AG04450 (cell line): ENCODE data around the gene PRR27. TPM values are rescaled to one million over a fixed set of nuclear protein-coding genes. Genes with fewer than 3 reads are reported as not detected.

Source experiments
- CTCF ChIA-PET: fragments of 300-600, 350-600 bp; formaldehyde crosslinking; extraction: SDS; loops from one replicate; lab custom pipeline; 2022; ENCODE audit warnings: antibody characterized with exemption, inconsistent platforms; lab: Charles Lee
- POLR2A ChIA-PET: fragments of 350-600 bp; formaldehyde crosslinking; extraction: SDS; loops from one replicate; lab custom pipeline; 2021; ENCODE audit warnings: antibody characterized with exemption, inconsistent platforms; lab: Yijun Ruan, JAX
- DNase-seq: peaks from one replicate; pipeline ENCODE4 v3.0.0-alpha.2; 2011; ENCODE audit warnings: low read depth, low spot score
- H3K27ac ChIP-seq: one replicate; pipeline ENCODE4 v1.5.1; 2012; ENCODE audit warnings: low read depth, low read length, control low read depth
- H3K27me3 ChIP-seq: one replicate; pipeline ENCODE4 v1.6.0; 2012; ENCODE audit warnings: low read length; ENCODE audit not compliant: control insufficient read depth, insufficient read depth
- H3K4me3 ChIP-seq: 2 replicates; pipeline ENCODE4 v1.5.1; 2011; ENCODE audit warnings: mild to moderate bottlenecking, low read depth, low read length, control low read depth
- H3K9me3 ChIP-seq: 2 replicates; pipeline ENCODE4 v1.5.1; 2012; ENCODE audit warnings: low read length; ENCODE audit not compliant: control insufficient read depth, insufficient read depth
- CTCF ChIP-seq: IDR thresholded peaks from 2 replicates; pipeline ENCODE4 v1.5.1; 2011; ENCODE audit warnings: low read depth, low read length, control low read depth, inconsistent platforms
- polyA plus RNA-seq: library from polyadenylated mRNA; depleted of rRNA; stranded (reverse); fragments of >200 nt; gene quantifications from 2 replicates; pipeline ENCODE4 v1.2.3, GENCODE V29; 2011

Gene PRR27
- polyA plus RNA-seq, 1 experiment = not detected

GRCh38 chr4:70133473-70133872 is 20.6 kb upstream of the PRR27 start:
- Histone ChIP-seq H3K27me3 (no peaks in the 10 kb centered on the region), H3K27ac (no peak overlapping the region), H3K9me3 (no peaks in the 10 kb centered on the region), H3K4me3 (no peak overlapping the region)
- CTCF ChIA-PET = no interaction called here
- POLR2A ChIA-PET = no interaction called here
- TF ChIP-seq CTCF = no peak
- no peak for DNase-seq

- no peak overlapping the region for H3K4me3 ChIP-seq
- no peak for DNase-seq
- H3K27ac ChIP-seq = no peak overlapping the region
- POLR2A ChIA-PET = no interaction called here
- H3K27me3 ChIP-seq = no peaks in the 10 kb centered on the region
- no peak for TF ChIP-seq CTCF
- H3K9me3 ChIP-seq = no peaks in the 10 kb centered on the region
- CTCF ChIA-PET = no interaction called here
These were observed 15.3 kb upstream of the PRR27 start for GRCh38 chr4:70138751-70139150.

- ChIA-PET POLR2A (no interaction called here), CTCF (interaction anchor here (1.1 kb wide), 1 partner anchor 33 kb away, joined by 6 read pairs; no protein-coding TSS in a partner anchor)
- no peak overlapping the region for H3K27ac ChIP-seq
- no peaks in the 10 kb centered on the region for H3K27me3 ChIP-seq
- H3K4me3 ChIP-seq = no peak overlapping the region
- DNase-seq = no peak
- no peaks in the 10 kb centered on the region for H3K9me3 ChIP-seq
- no peak for TF ChIP-seq CTCF
These were observed 2.8 kb upstream of the PRR27 start for GRCh38 chr4:70151271-70151670.

- CTCF ChIA-PET = interaction anchor here (1.1 kb wide), 1 partner anchor 32 kb away, joined by 6 read pairs; no protein-coding TSS in a partner anchor
- POLR2A ChIA-PET = no interaction called here
- Histone ChIP-seq H3K27ac (no peak overlapping the region), H3K4me3 (no peak overlapping the region), H3K27me3 (no peaks in the 10 kb centered on the region), H3K9me3 (no peaks in the 10 kb centered on the region)
- no peak for DNase-seq
- TF ChIP-seq CTCF = no peak
These were observed 1.9 kb upstream of the PRR27 start for GRCh38 chr4:70152088-70152487.

GRCh38 chr4:70158576-70158975 is 4.5 kb downstream of the PRR27 start:
- POLR2A ChIA-PET = no interaction called here
- H3K4me3 ChIP-seq = no peak overlapping the region

More at GRCh38 chr4:70158576-70158975, 4.5 kb downstream of the PRR27 start:
- DNase-seq = no peak
- Histone ChIP-seq H3K27ac (no peak overlapping the region), H3K27me3 (no peaks in the 10 kb centered on the region), H3K9me3 (no peaks in the 10 kb centered on the region)
- CTCF ChIA-PET = no interaction called here
- no peak for TF ChIP-seq CTCF
